Left ventricle myocardium superior (tissue), 1 donor: ENCODE data around the gene FNDC7. TPM values are rescaled to one million over a fixed set of nuclear protein-coding genes. Genes with fewer than 3 reads are reported as not detected.
A peak's percentile ranks its signal among the peaks of the same experiment; 100 is the strongest.

ENCODE experiments used
- ATAC-seq: fragments of 200-7000 bp; cut with Tn5 transposase; one replicate; pipeline ENCODE4 v1.9.1; 2020; ENCODE audit warnings: mild to moderate bottlenecking, moderate library complexity
- DNase-seq: peaks from one replicate; pipeline ENCODE4 v3.0.0-alpha.2; 2020
- intact Hi-C: fragments of 100-400 bp; cut with micrococcal nuclease; formaldehyde crosslinking; loops from one replicate; pipeline ENCODE4 v1.11.0; 2022
- total RNA-seq: library from RNA; stranded (reverse); fragmentation: NEBNext Ultra II Directional; extraction: Animal tissue kit (Norgen Biotek cat#: 25700); gene quantifications from one replicate; pipeline ENCODE4 v1.2.1, GENCODE V29; 2021
- donor health status: DM: no; HTN: yes; CAD: no; lungs with severe emphysema.

Gene FNDC7
- total RNA-seq, 1 donor from 2014 or later, result not detected

GRCh38 chr1:108728327-108728923, 15.7 kb downstream of the FNDC7 start:
- intact Hi-C loops, result no loop called here
- ATAC-seq, result no peak
- DNase-seq, result no peak

GRCh38 chr1:108729481-108729880, 16.8 kb downstream of the FNDC7 start:
- ATAC-seq, result no peak

GRCh38 chr1:108732398-108732797, 19.7 kb downstream of the FNDC7 start:
- DNase-seq, result no peak

More at GRCh38 chr1:108729481-108729880, 16.8 kb downstream of the FNDC7 start:
- intact Hi-C loops, result no loop called here
- no peak for DNase-seq

GRCh38 chr1:108734171-108734865, 21.6 kb downstream of the FNDC7 start:
- ATAC-seq, result no peak
- DNase-seq, result no peak
- intact Hi-C loops, result no loop called here

More at GRCh38 chr1:108732398-108732797, 19.7 kb downstream of the FNDC7 start:
- intact Hi-C loops, result no loop called here
- no peak for ATAC-seq

GRCh38 chr1:108742253-108742652, 29.5 kb downstream of the FNDC7 start:
- intact Hi-C loops, result no loop called here
- ATAC-seq, result no peak
- DNase-seq, result no peak

GRCh38 chr1:108745980-108746381, 33.3 kb downstream of the FNDC7 start:
- DNase-seq (no peak), ATAC-seq (no peak)
- intact Hi-C loops, result no loop called here

GRCh38 chr1:108746382-108747170, 33.9 kb downstream of the FNDC7 start, which contains the start of gene STXBP3:
TSS of gene STXBP3 (plus strand) at chr1:108746674. CDS start at chr1:108746738, 64 bp downstream.
- DNase-seq (peak; percentile 100), ATAC-seq (peak; percentile 96)
- intact Hi-C loops, result no loop called here

GRCh38 chr1:108747171-108747850, 34.6 kb downstream of the FNDC7 start:
- DNase-seq, result peak; percentile 71
- ATAC-seq, result peak; percentile 84
- intact Hi-C loops, result no loop called here

- intact Hi-C loops, result no loop called here
- DNase-seq (no peak), ATAC-seq (no peak)
These were observed 35.2 kb downstream of the FNDC7 start for GRCh38 chr1:108747898-108748297.

- no peak for ATAC-seq
- intact Hi-C loops, result no loop called here
These were observed 36.4 kb downstream of the FNDC7 start for GRCh38 chr1:108749081-108749480.

GRCh38 chr1:108750476-108751181, 37.9 kb downstream of the FNDC7 start:
- intact Hi-C loops, result no loop called here
- DNase-seq, result no peak
- ATAC-seq, result no peak

More at GRCh38 chr1:108749081-108749480, 36.4 kb downstream of the FNDC7 start:
- no peak for DNase-seq

GRCh38 chr1:108753363-108753762, 40.7 kb downstream of the FNDC7 start:
- intact Hi-C loops, result no loop called here
- ATAC-seq, result no peak
- no peak for DNase-seq

GRCh38 chr1:108758796-108759195, 46.1 kb downstream of the FNDC7 start:
- ATAC-seq, result no peak
- intact Hi-C loops, result no loop called here

GRCh38 chr1:108767115-108767514, 54.4 kb downstream of the FNDC7 start:
- no peak for ATAC-seq
- DNase-seq, result no peak
- intact Hi-C loops, result no loop called here

More at GRCh38 chr1:108758796-108759195, 46.1 kb downstream of the FNDC7 start:
- DNase-seq, result no peak

- DNase-seq, result no peak
- ATAC-seq, result no peak
- intact Hi-C loops, result no loop called here
These were observed 55.0 kb downstream of the FNDC7 start for GRCh38 chr1:108767708-108768107.

GRCh38 chr1:108777839-108778238, 65.1 kb downstream of the FNDC7 start:
- DNase-seq, result no peak
- no peak for ATAC-seq

GRCh38 chr1:108779455-108779854, 66.7 kb downstream of the FNDC7 start:
- DNase-seq (no peak), ATAC-seq (no peak)
- intact Hi-C loops, result no loop called here

More at GRCh38 chr1:108777839-108778238, 65.1 kb downstream of the FNDC7 start:
- intact Hi-C loops, result no loop called here

GRCh38 chr1:108780937-108781574, 68.3 kb downstream of the FNDC7 start:
- intact Hi-C loops, result no loop called here
- ATAC-seq, result no peak
- DNase-seq, result no peak
